ENCODE results near the gene AGRP.
"Not testable (repeated sequence)": the region's sequence is repeated elsewhere in the genome, so short reads cannot be mapped to it uniquely, and the experiment has no call there.

AGRP gene

DNA sequence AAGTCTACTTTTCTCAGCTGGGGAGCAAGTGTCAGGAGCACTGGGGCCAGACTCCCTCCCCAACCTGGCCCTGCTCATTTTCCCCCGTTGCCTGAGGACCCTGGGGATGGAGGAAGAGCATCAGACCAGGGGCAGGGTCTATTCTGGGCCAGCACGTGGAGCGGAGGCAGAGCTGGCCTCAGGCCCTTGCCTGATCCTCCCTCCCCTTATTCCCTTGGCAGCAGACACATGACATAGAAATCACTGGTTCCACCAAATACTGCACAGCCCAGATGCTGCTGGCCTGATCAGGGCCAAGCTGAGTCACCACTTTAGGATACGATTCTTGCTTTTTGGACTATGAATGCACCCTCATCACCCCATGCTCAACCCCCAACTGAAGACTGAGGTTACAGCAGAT, 15.8 kb upstream of the AGRP start:
- H3K4ac ChIP-seq (ENCODE audit: low read length): peak overlapping the region; percentile 29
- no peak overlapping the region for H4K91ac ChIP-seq (ENCODE audit: low read depth, low read length, poor library complexity)
- H3K9me3 ChIP-seq (replicated peaks in 1 of 2; ENCODE audit: control insufficient read depth in 2 of 2, insufficient read depth in 1 of 2, low read depth in 1 of 2, low read length in 2 of 2): no peaks in the 10 kb centered on the region
- no peaks in the 10 kb centered on the region for H3K27me3 ChIP-seq (ENCODE audit: control insufficient read depth in 3 of 3, insufficient read depth in 3 of 3, low read depth in 1 of 3, low read length in 3 of 3)
- peak overlapping the region; percentile 6 for H2BK12ac ChIP-seq (ENCODE audit: low read length)
- H3K23ac ChIP-seq (ENCODE audit: low read depth, low read length, poor library complexity): no peak overlapping the region
- no peak overlapping the region for H2AFZ ChIP-seq (ENCODE audit: low read length)
- no peak overlapping the region for H2BK5ac ChIP-seq (ENCODE audit: low read length)
- H3K4me3 ChIP-seq (ENCODE audit: low read length in 2 of 2): no peak overlapping the region
- H3K14ac ChIP-seq (ENCODE audit: low read length): no peak overlapping the region
- no peak overlapping the region for H3K4me2 ChIP-seq (ENCODE audit: insufficient read depth, low read length, poor library complexity, severe bottlenecking)
- H4K8ac ChIP-seq (ENCODE audit: low read depth, low read length): no peak overlapping the region
- peak overlapping the region; percentile 20 for H2AK5ac ChIP-seq (ENCODE audit: low read depth, low read length)
- no peak overlapping the region for H2BK120ac ChIP-seq (ENCODE audit: low read depth, low read length)
- peaks cover 2% of the 10 kb centered on the region for H3K79me1 ChIP-seq (ENCODE audit: low read depth, low read length)
- WGBS, 2 donors (ENCODE audit: extremely low coverage in 2 of 2, insufficient read length in 2 of 2, insufficient replicate concordance in 1 of 2): no CpG with 5 or more reads among the region's 4 CpGs
- no peak for DNase-seq (ENCODE audit: low spot score)
- no peak overlapping the region for H2BK15ac ChIP-seq (ENCODE audit: low read length)
- no peak overlapping the region for H3K18ac ChIP-seq (ENCODE audit: low read length)
- no peak overlapping the region for H3K27ac ChIP-seq (replicated peaks; ENCODE audit: low read length)
- H3K4me1 ChIP-seq (ENCODE audit: control insufficient read depth in 2 of 2, insufficient read depth in 1 of 2, low read depth in 1 of 2, low read length in 2 of 2): no peaks in the 10 kb centered on the region
- peak overlapping the region; percentile 30 for H3K9ac ChIP-seq (ENCODE audit: low read depth, low read length, poor library complexity)
- peaks cover 0 to 13% of the 10 kb centered on the region in 2 donors for H3K36me3 ChIP-seq (replicated peaks in 1 of 2; ENCODE audit: control insufficient read depth in 2 of 2, insufficient read depth in 2 of 2, low read length in 2 of 2)

DNA sequence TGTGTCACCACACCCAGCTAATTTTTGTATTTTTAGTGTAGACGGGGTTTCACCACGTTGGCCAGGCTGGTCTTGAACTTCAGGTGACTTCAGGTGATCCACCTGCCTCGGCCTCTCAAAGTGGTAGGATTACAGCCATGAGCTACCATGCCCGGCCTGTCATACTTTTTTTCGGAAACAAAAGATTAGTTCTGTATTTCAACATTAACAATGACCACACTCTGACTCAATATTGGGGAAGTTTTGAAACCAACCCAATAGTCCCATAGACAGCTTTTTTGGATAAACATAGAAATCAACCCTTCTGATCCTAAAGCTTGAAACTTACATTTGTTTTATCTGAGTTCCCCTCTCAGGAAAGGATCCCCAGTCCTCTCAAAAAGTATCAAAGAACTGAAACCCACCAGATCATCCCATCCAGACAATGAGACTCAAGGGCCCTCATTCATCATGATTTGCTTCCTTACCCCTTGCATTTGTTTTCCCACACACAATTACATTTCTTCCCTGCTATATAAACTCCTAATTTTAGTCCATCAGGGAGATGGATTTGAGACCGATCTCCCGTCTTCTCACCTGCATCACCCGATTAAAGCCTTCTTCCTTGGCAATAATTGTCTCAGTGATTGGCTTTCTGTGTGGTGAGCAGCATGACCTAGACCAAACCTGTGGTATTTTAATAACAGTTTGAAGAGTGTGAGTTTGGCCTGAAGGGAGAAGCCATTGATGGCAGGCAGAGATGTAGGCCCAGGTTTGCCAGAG, 7.2 kb upstream of the AGRP start:
- H3K27ac ChIP-seq (replicated peaks; ENCODE audit: low read length): no peak overlapping the region

DNA sequence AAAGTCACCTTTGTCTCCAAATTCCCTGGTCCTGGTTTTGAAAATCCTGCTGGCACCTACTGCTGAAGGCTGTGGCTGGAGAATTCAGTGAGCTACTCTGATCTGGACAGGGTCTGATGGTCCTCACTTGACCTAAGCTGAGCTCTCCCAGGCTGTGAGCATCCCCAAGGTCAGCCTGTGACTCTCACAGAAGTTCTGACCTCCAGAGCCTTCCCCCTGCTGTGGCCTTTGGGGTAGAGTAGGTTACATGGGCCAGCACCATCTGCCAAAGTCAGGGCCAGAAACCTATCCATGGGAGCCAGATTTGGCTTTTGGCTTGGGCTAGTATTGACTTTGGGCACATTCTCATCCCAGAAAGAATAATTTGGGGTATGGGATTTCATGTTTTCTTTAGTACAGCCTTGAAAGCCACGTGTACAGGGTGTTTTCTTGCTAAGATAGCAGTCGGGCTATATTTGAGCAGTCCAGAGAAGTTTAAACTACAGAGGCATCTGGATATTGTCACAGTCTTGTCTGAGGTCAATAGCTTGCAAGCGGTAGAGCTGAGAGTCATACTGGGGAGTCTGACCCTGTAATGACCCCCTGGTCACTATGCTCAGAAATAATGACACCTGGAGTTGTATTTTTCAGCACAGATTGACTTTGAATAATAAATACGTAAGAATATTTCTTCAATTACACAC, 6.2 kb upstream of the AGRP start:
- H3K36me3 ChIP-seq (replicated peaks in 1 of 2; ENCODE audit: control insufficient read depth in 2 of 2, insufficient read depth in 2 of 2, low read length in 2 of 2): peaks cover 0 to 16% of the 10 kb centered on the region in 2 donors
- no peak overlapping the region for H4K91ac ChIP-seq (ENCODE audit: low read depth, low read length, poor library complexity)
- H3K9me3 ChIP-seq (replicated peaks in 1 of 2; ENCODE audit: control insufficient read depth in 2 of 2, insufficient read depth in 1 of 2, low read depth in 1 of 2, low read length in 2 of 2): no peaks in the 10 kb centered on the region
- no peak overlapping the region for H3K14ac ChIP-seq (ENCODE audit: low read length)
- H3K18ac ChIP-seq (ENCODE audit: low read length): peak overlapping the region; percentile 12
- H3K4me3 ChIP-seq (ENCODE audit: low read length in 2 of 2): no peak overlapping the region
- peak overlapping the region; percentile 61 for H3K9ac ChIP-seq (ENCODE audit: low read depth, low read length, poor library complexity)
- no peaks in the 10 kb centered on the region for H3K79me1 ChIP-seq (ENCODE audit: low read depth, low read length)
- H4K8ac ChIP-seq (ENCODE audit: low read depth, low read length): no peak overlapping the region
- no peak overlapping the region for H2BK5ac ChIP-seq (ENCODE audit: low read length)
- H2AK5ac ChIP-seq (ENCODE audit: low read depth, low read length): no peak overlapping the region
- H3K27me3 ChIP-seq (ENCODE audit: control insufficient read depth in 3 of 3, insufficient read depth in 3 of 3, low read depth in 1 of 3, low read length in 3 of 3): no peaks in the 10 kb centered on the region
- no peak for DNase-seq (ENCODE audit: low spot score)
- no peak overlapping the region for H2BK15ac ChIP-seq (ENCODE audit: low read length)
- peak overlapping the region; percentile 37 for H2AFZ ChIP-seq (ENCODE audit: low read length)
- H3K23ac ChIP-seq (ENCODE audit: low read depth, low read length, poor library complexity): no peak overlapping the region
- WGBS, 2 donors (ENCODE audit: extremely low coverage in 2 of 2, insufficient read length in 2 of 2, insufficient replicate concordance in 1 of 2): no CpG with 5 or more reads among the region's 4 CpGs
- no peak overlapping the region for H2BK12ac ChIP-seq (ENCODE audit: low read length)
- H3K4ac ChIP-seq (ENCODE audit: low read length): no peak overlapping the region
- H3K27ac ChIP-seq (replicated peaks; ENCODE audit: low read length): peak overlapping the region; percentile 20
- no peak overlapping the region for H3K4me2 ChIP-seq (ENCODE audit: insufficient read depth, low read length, poor library complexity, severe bottlenecking)
- H3K4me1 ChIP-seq (ENCODE audit: control insufficient read depth in 2 of 2, insufficient read depth in 1 of 2, low read depth in 1 of 2, low read length in 2 of 2): peaks cover 5 to 8% of the 10 kb centered on the region in 2 donors
- no peak overlapping the region for H2BK120ac ChIP-seq (ENCODE audit: low read depth, low read length)

More for the DNA sequence above, 7.2 kb upstream of the AGRP start:
- Histone ChIP-seq H3K18ac (ENCODE audit: low read length) (no peak overlapping the region), H3K4me1 (ENCODE audit: control insufficient read depth in 2 of 2, insufficient read depth in 1 of 2, low read depth in 1 of 2, low read length in 2 of 2) (peaks cover 5 to 8% of the 10 kb centered on the region in 2 donors), H2BK15ac (ENCODE audit: low read length) (no peak overlapping the region), H2AFZ (ENCODE audit: low read length) (no peak overlapping the region), H3K4me3 (ENCODE audit: low read length in 2 of 2) (no peak overlapping the region), H3K4me2 (ENCODE audit: insufficient read depth, low read length, poor library complexity, severe bottlenecking) (no peak overlapping the region), H2BK12ac (ENCODE audit: low read length) (no peak overlapping the region), H3K14ac (ENCODE audit: low read length) (no peak overlapping the region), H3K27me3 (ENCODE audit: control insufficient read depth in 3 of 3, insufficient read depth in 3 of 3, low read depth in 1 of 3, low read length in 3 of 3) (no peaks in the 10 kb centered on the region), H3K79me1 (ENCODE audit: low read depth, low read length) (no peaks in the 10 kb centered on the region), H2BK120ac (ENCODE audit: low read depth, low read length) (no peak overlapping the region), H3K9me3 (replicated peaks in 1 of 2; ENCODE audit: control insufficient read depth in 2 of 2, insufficient read depth in 1 of 2, low read depth in 1 of 2, low read length in 2 of 2) (no peaks in the 10 kb centered on the region), H3K9ac (ENCODE audit: low read depth, low read length, poor library complexity) (no peak overlapping the region), H3K4ac (ENCODE audit: low read length) (no peak overlapping the region), H4K91ac (ENCODE audit: low read depth, low read length, poor library complexity) (no peak overlapping the region), H3K23ac (ENCODE audit: low read depth, low read length, poor library complexity) (no peak overlapping the region), H4K8ac (ENCODE audit: low read depth, low read length) (no peak overlapping the region), H2BK5ac (ENCODE audit: low read length) (no peak overlapping the region), H2AK5ac (ENCODE audit: low read depth, low read length) (no peak overlapping the region), H3K36me3 (replicated peaks in 1 of 2; ENCODE audit: control insufficient read depth in 2 of 2, insufficient read depth in 2 of 2, low read length in 2 of 2) (peaks cover 0 to 12% of the 10 kb centered on the region in 2 donors)
- DNase-seq (ENCODE audit: low spot score): no peak
- WGBS, 2 donors (ENCODE audit: extremely low coverage in 2 of 2, insufficient read length in 2 of 2, insufficient replicate concordance in 1 of 2): no CpG with 5 or more reads among the region's 8 CpGs

DNA sequence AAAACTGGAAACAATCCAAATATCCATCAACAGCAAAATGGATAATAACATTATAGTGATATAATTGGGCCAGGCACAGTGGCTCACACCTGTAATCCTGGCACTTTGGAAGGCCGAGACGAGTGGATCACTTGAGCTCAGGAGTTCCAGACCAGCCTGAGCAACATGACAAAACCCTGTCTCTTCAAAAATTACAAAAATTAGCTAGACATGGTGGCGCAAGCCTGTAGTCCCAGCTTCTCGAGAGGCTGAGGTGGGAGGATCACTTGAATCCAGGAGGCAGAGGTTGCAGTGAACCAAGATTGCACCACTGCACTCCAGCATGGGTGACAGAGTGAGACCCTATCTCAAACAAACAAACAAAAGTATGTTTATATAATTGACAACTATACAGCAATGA, 4.2 kb upstream of the AGRP start:
- no CpG with 5 or more reads among the region's 4 CpGs for WGBS, 2 donors (ENCODE audit: extremely low coverage in 2 of 2, insufficient read length in 2 of 2, insufficient replicate concordance in 1 of 2)
- not testable (repeated sequence) for H3K4me2 ChIP-seq (ENCODE audit: insufficient read depth, low read length, poor library complexity, severe bottlenecking); H2BK12ac ChIP-seq (ENCODE audit: low read length); H2BK120ac ChIP-seq (ENCODE audit: low read depth, low read length); H3K4me1 ChIP-seq (ENCODE audit: control insufficient read depth in 2 of 2, insufficient read depth in 1 of 2, low read depth in 1 of 2, low read length in 2 of 2); H3K23ac ChIP-seq (ENCODE audit: low read depth, low read length, poor library complexity); H4K8ac ChIP-seq (ENCODE audit: low read depth, low read length); H2BK5ac ChIP-seq (ENCODE audit: low read length); H3K18ac ChIP-seq (ENCODE audit: low read length); H3K9me3 ChIP-seq (replicated peaks in 1 of 2; ENCODE audit: control insufficient read depth in 2 of 2, insufficient read depth in 1 of 2, low read depth in 1 of 2, low read length in 2 of 2); H2AFZ ChIP-seq (ENCODE audit: low read length); H3K9ac ChIP-seq (ENCODE audit: low read depth, low read length, poor library complexity); H3K14ac ChIP-seq (ENCODE audit: low read length); H3K79me1 ChIP-seq (ENCODE audit: low read depth, low read length); DNase-seq (ENCODE audit: low spot score); H4K91ac ChIP-seq (ENCODE audit: low read depth, low read length, poor library complexity); H3K27ac ChIP-seq (replicated peaks; ENCODE audit: low read length); H2AK5ac ChIP-seq (ENCODE audit: low read depth, low read length); H3K4me3 ChIP-seq (ENCODE audit: low read length in 2 of 2); H3K27me3 ChIP-seq (ENCODE audit: control insufficient read depth in 3 of 3, insufficient read depth in 3 of 3, low read depth in 1 of 3, low read length in 3 of 3); H3K4ac ChIP-seq (ENCODE audit: low read length); H2BK15ac ChIP-seq (ENCODE audit: low read length)
- peaks cover 0 to 16% of the 10 kb centered on the region in 2 donors for H3K36me3 ChIP-seq (replicated peaks in 1 of 2; ENCODE audit: control insufficient read depth in 2 of 2, insufficient read depth in 2 of 2, low read length in 2 of 2)
